GM23338 (cell line): Measurements from ENCODE around the gene HS1BP3.

ENCODE experiments used
- CREB1 ChIP-seq: fragments of 250-450 bp; sonication (Bioruptor Pico); IDR thresholded peaks from 2 replicates; pipeline ENCODE4 v1.5.0; 2020; ENCODE audit warnings: low read depth, mild to moderate bottlenecking, moderate library complexity
- ETS1 ChIP-seq: IDR thresholded peaks from 2 replicates; pipeline ENCODE4 v1.6.1; 2016; ENCODE audit warnings: antibody characterized with exemption
- EZH2 ChIP-seq: fragments of 200-600 bp; sonication (generic); IDR thresholded peaks from one replicate; pipeline ENCODE4 v1.8.0; 2017; ENCODE audit warnings: antibody characterized with exemption, mild to moderate bottlenecking, low read depth; ENCODE audit not compliant: unreplicated experiment
- EZH2phosphoT487 ChIP-seq: fragments of 200-600 bp; sonication (generic); IDR thresholded peaks from one replicate; pipeline ENCODE4 v1.8.1; 2018; ENCODE audit warnings: antibody characterized with exemption; ENCODE audit not compliant: unreplicated experiment
- JUNB ChIP-seq: IDR thresholded peaks from one replicate; pipeline ENCODE4 v1.6.1; 2016; ENCODE audit warnings: antibody characterized with exemption; ENCODE audit not compliant: unreplicated experiment
- POLR2AphosphoS5 ChIP-seq: IDR thresholded peaks from 2 replicates; pipeline ENCODE4 v1.6.1; 2016; ENCODE audit warnings: antibody characterized with exemption, low read depth
- STAT1 ChIP-seq: IDR thresholded peaks from one replicate; pipeline ENCODE4 v1.6.1; 2016; ENCODE audit warnings: antibody characterized with exemption; ENCODE audit not compliant: unreplicated experiment
- ZNF114 ChIP-seq: fragments of 250-450 bp; sonication (Bioruptor Pico); IDR thresholded peaks from 2 replicates; pipeline ENCODE4 v1.5.0; 2020; ENCODE audit warnings: mild to moderate bottlenecking, moderate library complexity
- ZNF331 ChIP-seq: fragments of 250-450 bp; sonication (Bioruptor Pico); IDR thresholded peaks from 2 replicates; pipeline ENCODE4 v1.5.0; 2020; ENCODE audit warnings: low read depth, mild to moderate bottlenecking, moderate library complexity
- TF ChIP-seq, protein P1 (sequence below), 2 experiments: fragments of 200-600 bp in 1 of 2; sonication (generic) in 1 of 2; conservative IDR thresholded peaks; 2 replicates each; pipeline versions ENCODE4 v1.5.1 to v1.6.1; 2016 to 2017; ENCODE audit warnings: antibody characterized with exemption in 2 of 2, low read depth in 2 of 2, mild to moderate bottlenecking in 2 of 2, moderate library complexity in 1 of 2
- TF ChIP-seq, protein P2 (sequence below): IDR thresholded peaks from one replicate; pipeline ENCODE4 v1.6.1; 2018; ENCODE audit warnings: antibody characterized with exemption; ENCODE audit not compliant: unreplicated experiment

DNA sequence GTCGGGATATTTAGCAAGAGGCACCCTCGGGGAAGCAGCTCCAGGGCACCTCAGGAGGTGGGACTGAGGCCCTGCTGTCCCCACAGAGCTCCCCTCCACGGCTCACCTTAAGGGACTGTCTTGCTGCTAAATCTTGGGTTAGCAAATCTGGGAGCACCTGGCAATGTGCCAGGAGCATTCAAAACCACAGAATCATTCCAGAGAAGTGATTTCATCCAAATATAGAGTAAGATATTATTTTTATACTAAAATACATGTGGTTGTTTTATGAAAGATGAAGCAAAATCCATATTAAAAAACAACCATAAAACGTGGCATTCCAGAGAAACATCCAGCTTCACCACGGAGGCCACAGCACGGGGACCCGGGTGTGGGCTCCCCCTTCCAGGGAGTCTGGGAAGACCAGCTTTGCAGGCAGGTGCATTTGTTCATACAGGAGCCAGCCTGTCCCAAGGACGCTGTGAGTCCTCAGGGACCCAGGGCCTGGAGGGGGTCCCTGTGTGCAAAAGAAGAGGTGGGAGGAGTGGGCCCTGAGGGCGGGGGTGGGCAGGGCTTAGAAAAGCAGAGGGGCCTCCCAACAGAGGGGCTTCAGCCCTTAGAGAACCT lies 16.3 kb downstream of the HS1BP3 start:
- TF ChIP-seq, protein P1, sequence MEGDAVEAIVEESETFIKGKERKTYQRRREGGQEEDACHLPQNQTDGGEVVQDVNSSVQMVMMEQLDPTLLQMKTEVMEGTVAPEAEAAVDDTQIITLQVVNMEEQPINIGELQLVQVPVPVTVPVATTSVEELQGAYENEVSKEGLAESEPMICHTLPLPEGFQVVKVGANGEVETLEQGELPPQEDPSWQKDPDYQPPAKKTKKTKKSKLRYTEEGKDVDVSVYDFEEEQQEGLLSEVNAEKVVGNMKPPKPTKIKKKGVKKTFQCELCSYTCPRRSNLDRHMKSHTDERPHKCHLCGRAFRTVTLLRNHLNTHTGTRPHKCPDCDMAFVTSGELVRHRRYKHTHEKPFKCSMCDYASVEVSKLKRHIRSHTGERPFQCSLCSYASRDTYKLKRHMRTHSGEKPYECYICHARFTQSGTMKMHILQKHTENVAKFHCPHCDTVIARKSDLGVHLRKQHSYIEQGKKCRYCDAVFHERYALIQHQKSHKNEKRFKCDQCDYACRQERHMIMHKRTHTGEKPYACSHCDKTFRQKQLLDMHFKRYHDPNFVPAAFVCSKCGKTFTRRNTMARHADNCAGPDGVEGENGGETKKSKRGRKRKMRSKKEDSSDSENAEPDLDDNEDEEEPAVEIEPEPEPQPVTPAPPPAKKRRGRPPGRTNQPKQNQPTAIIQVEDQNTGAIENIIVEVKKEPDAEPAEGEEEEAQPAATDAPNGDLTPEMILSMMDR (conservative IDR thresholded peaks at IDR 0.05; ENCODE audit: low read depth in 2 of 2): no peak
- TF ChIP-seq POLR2AphosphoS5 (no peak), ETS1 (no peak), EZH2 (no peak), EZH2phosphoT487 (no peak), JUNB (no peak), STAT1 (no peak), CREB1 (CRISPR knock-in tag) (no peak), ZNF114 (no peak), ZNF331 (no peak)
- TF ChIP-seq, protein P2, sequence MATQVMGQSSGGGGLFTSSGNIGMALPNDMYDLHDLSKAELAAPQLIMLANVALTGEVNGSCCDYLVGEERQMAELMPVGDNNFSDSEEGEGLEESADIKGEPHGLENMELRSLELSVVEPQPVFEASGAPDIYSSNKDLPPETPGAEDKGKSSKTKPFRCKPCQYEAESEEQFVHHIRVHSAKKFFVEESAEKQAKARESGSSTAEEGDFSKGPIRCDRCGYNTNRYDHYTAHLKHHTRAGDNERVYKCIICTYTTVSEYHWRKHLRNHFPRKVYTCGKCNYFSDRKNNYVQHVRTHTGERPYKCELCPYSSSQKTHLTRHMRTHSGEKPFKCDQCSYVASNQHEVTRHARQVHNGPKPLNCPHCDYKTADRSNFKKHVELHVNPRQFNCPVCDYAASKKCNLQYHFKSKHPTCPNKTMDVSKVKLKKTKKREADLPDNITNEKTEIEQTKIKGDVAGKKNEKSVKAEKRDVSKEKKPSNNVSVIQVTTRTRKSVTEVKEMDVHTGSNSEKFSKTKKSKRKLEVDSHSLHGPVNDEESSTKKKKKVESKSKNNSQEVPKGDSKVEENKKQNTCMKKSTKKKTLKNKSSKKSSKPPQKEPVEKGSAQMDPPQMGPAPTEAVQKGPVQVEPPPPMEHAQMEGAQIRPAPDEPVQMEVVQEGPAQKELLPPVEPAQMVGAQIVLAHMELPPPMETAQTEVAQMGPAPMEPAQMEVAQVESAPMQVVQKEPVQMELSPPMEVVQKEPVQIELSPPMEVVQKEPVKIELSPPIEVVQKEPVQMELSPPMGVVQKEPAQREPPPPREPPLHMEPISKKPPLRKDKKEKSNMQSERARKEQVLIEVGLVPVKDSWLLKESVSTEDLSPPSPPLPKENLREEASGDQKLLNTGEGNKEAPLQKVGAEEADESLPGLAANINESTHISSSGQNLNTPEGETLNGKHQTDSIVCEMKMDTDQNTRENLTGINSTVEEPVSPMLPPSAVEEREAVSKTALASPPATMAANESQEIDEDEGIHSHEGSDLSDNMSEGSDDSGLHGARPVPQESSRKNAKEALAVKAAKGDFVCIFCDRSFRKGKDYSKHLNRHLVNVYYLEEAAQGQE: no peak
